ENCODE data around the gene ANO10. TPM values are rescaled to one million over a fixed set of nuclear protein-coding genes. Genes with fewer than 3 reads are reported as not detected.
A peak's percentile ranks its signal among the peaks of the same experiment; 100 is the strongest.

ANO10 gene
- polyA plus RNA-seq, 3 donors: 11.2 to 24.8 (median 21.6) TPM

DNA sequence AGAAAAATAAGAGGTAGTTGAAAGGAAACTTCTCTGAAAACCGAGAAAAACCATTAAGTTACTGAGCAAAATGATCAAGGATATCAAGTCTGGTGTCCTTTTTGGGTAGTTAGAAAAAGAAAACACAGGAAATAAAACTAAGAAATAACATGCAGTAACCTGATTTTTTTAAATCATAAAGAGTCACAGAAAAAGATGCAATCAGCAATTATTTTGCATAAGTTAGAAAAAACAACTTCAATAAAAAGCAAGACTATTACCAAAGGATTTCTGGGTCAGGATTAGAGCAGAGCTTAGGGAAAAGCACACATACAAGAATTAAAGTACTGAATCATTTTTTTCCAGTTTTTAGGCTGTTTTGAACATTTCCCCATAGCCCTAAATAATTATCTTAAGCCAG lies 28.5 kb upstream of the ANO10 start:
- Histone ChIP-seq H3K9ac (ENCODE audit: insufficient read depth, low read length, poor library complexity, severe bottlenecking) (no peak overlapping the region), H4K20me1 (ENCODE audit: insufficient read depth, low read length) (no peaks in the 10 kb centered on the region), H3K4me2 (replicated peaks; ENCODE audit: extremely low read depth, low read length, poor library complexity, severe bottlenecking) (no peak overlapping the region), H3K79me2 (ENCODE audit: insufficient read depth, low read length) (no peaks in the 10 kb centered on the region), H3K9me3 (replicated peaks in 1 of 2; ENCODE audit: control insufficient read depth in 1 of 2, insufficient read depth in 1 of 2, low read length in 2 of 2) (no peaks in the 10 kb centered on the region), H2AFZ (ENCODE audit: insufficient read depth, low read depth, low read length, poor library complexity, severe bottlenecking) (no peak overlapping the region), H3K36me3 (replicated peaks in 1 of 2; ENCODE audit: control insufficient read depth in 1 of 2, insufficient read depth in 2 of 2, low read length in 2 of 2) (no peaks in the 10 kb centered on the region), H3K4me3 (replicated peaks in 1 of 3; ENCODE audit: low read depth in 2 of 3, low read length in 3 of 3) (no peak overlapping the region), H3K4me1 (ENCODE audit: control insufficient read depth in 1 of 2, insufficient read depth in 2 of 2, low read length in 2 of 2) (peaks cover 15% of the 10 kb centered on the region in 2 donors), H3K27ac (ENCODE audit: low read depth in 1 of 2, low read length in 2 of 2) (no peak overlapping the region), H3K27me3 (ENCODE audit: control insufficient read depth in 2 of 2, insufficient read depth in 2 of 2, low read length in 2 of 2) (no peaks in the 10 kb centered on the region)
- Mint-ChIP-seq H3K27ac (peak overlapping the region in 1 of 7 donors; percentile 58), H3K4me1 (peaks cover 20% of the 10 kb centered on the region), H3K27me3 (ENCODE audit: low read depth in 3 of 3) (peaks cover 0 to 4% (median 2%) of the 10 kb centered on the region in 3 donors), H3K36me3 (no peaks in the 10 kb centered on the region), H3K4me3 (no peak overlapping the region), H3K9me3 (peaks cover 0 to 3% (median 0%) of the 10 kb centered on the region in 7 donors)
- no CpG with 5 or more reads among the region's 1 CpG for WGBS (ENCODE audit: insufficient coverage)
- DNase-seq: no peak
- TF ChIP-seq, protein P1, sequence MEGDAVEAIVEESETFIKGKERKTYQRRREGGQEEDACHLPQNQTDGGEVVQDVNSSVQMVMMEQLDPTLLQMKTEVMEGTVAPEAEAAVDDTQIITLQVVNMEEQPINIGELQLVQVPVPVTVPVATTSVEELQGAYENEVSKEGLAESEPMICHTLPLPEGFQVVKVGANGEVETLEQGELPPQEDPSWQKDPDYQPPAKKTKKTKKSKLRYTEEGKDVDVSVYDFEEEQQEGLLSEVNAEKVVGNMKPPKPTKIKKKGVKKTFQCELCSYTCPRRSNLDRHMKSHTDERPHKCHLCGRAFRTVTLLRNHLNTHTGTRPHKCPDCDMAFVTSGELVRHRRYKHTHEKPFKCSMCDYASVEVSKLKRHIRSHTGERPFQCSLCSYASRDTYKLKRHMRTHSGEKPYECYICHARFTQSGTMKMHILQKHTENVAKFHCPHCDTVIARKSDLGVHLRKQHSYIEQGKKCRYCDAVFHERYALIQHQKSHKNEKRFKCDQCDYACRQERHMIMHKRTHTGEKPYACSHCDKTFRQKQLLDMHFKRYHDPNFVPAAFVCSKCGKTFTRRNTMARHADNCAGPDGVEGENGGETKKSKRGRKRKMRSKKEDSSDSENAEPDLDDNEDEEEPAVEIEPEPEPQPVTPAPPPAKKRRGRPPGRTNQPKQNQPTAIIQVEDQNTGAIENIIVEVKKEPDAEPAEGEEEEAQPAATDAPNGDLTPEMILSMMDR (IDR thresholded peaks at IDR 0.05): no peak
- intact Hi-C loops (cut with micrococcal nuclease): no loop called here

DNA sequence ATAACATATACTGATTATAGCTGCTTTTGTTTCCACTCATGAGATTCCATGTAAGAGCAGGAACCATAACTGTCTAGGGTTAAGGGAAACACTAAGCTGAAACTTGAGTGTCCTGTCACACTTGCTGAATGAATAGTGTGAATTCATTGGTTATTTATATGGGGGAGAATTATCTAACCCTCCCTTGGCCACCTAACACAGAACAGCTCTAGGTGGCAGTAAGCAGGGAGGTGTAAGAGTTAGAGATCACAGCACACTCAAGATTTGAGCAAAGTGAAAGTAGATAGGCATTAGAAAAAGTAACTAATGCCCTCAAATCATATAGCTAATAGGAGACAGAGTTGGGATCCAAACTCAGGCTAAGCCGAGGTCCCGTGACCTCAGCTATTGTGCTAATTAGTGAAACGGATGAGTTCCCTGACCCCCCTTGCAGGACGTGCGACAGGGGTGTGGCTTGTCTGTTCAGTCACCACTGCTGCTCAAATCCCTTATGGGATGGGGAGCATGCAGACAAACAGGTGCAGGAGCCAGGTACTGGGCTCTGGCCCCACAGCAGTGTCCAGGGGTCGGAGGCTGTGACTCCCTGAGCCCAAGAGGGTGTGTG lies 27.7 kb upstream of the ANO10 start:
- Mint-ChIP-seq H3K4me1 (peaks cover 20% of the 10 kb centered on the region), H3K36me3 (no peaks in the 10 kb centered on the region), H3K27ac (no peak overlapping the region), H3K27me3 (ENCODE audit: low read depth in 3 of 3) (peaks cover 0 to 4% (median 2%) of the 10 kb centered on the region in 3 donors), H3K9me3 (peaks cover 0 to 2% (median 0%) of the 10 kb centered on the region in 7 donors), H3K4me3 (peak overlapping the region in 1 of 2 donors; percentile 39)
- no peaks in the 10 kb centered on the region for H3K36me3 ChIP-seq (replicated peaks in 1 of 2; ENCODE audit: control insufficient read depth in 1 of 2, insufficient read depth in 2 of 2, low read length in 2 of 2)
- H3K27ac ChIP-seq (ENCODE audit: low read depth in 1 of 2, low read length in 2 of 2): no peak overlapping the region
- TF ChIP-seq, protein P1 (IDR thresholded peaks at IDR 0.05): no peak
- DNase-seq: no peak
- H3K9ac ChIP-seq (ENCODE audit: insufficient read depth, low read length, poor library complexity, severe bottlenecking): no peak overlapping the region
- no peak overlapping the region for H2AFZ ChIP-seq (ENCODE audit: insufficient read depth, low read depth, low read length, poor library complexity, severe bottlenecking)
- no peaks in the 10 kb centered on the region for H3K79me2 ChIP-seq (ENCODE audit: insufficient read depth, low read length)
- intact Hi-C loops (cut with micrococcal nuclease): no loop called here
- H3K4me3 ChIP-seq (replicated peaks in 1 of 3; ENCODE audit: low read depth in 2 of 3, low read length in 3 of 3): no peak overlapping the region
- peaks cover 15% of the 10 kb centered on the region in 2 donors for H3K4me1 ChIP-seq (ENCODE audit: control insufficient read depth in 1 of 2, insufficient read depth in 2 of 2, low read length in 2 of 2)
- H3K9me3 ChIP-seq (replicated peaks in 1 of 2; ENCODE audit: control insufficient read depth in 1 of 2, insufficient read depth in 1 of 2, low read length in 2 of 2): no peaks in the 10 kb centered on the region
- H4K20me1 ChIP-seq (ENCODE audit: insufficient read depth, low read length): no peaks in the 10 kb centered on the region
- peak overlapping the region; percentile 16 for H3K4me2 ChIP-seq (replicated peaks; ENCODE audit: extremely low read depth, low read length, poor library complexity, severe bottlenecking)
- 80% methylated on average over 6 of the region's 6 CpGs for WGBS (ENCODE audit: insufficient coverage)
- H3K27me3 ChIP-seq (ENCODE audit: control insufficient read depth in 2 of 2, insufficient read depth in 2 of 2, low read length in 2 of 2): no peaks in the 10 kb centered on the region
